Right atrium auricular region (tissue), 2 donors: ENCODE results near the gene PSMB7. TPM values are rescaled to one million over a fixed set of nuclear protein-coding genes. Genes with fewer than 3 reads are reported as not detected.

Source experiments
- DNase-seq: peaks from one replicate; pipeline ENCODE4 v3.0.0-alpha.2; 2019; ENCODE audit warnings: low spot score
- H3K27ac ChIP-seq, 2 donors: fragments of 200-600 bp; sonication (generic); 1 replicate in 1 of 2; 2 replicates in 1 of 2; pipeline ENCODE4 v1.5.1; 2016 to 2019
- H3K27me3 ChIP-seq, 2 donors: fragments of 200-600 bp; sonication (generic); one replicate each; pipeline versions ENCODE4 v1.5.1 to v1.6.0; 2017 to 2019
- H3K36me3 ChIP-seq: fragments of 200-600 bp; sonication (generic); one replicate; pipeline ENCODE4 v1.5.1; 2016
- H3K4me1 ChIP-seq, 2 donors: fragments of 200-600 bp; sonication (generic); one replicate each; pipeline versions ENCODE4 v1.5.1 to v1.6.0; 2017 to 2019
- H3K4me3 ChIP-seq, 2 donors: fragments of 200-600 bp; sonication (generic); 1 replicate in 1 of 2; 2 replicates in 1 of 2; pipeline ENCODE4 v1.5.1; 2017 to 2019; ENCODE audit warnings: mild to moderate bottlenecking in 1 of 2, moderate library complexity in 1 of 2
- H3K9me3 ChIP-seq, 2 donors: fragments of 200-600 bp; sonication (generic); one replicate each; pipeline ENCODE4 v1.5.1; 2019
- CTCF ChIP-seq, 2 donors: fragments of 200-600 bp; sonication (generic); IDR thresholded peaks; one replicate each; pipeline ENCODE4 v1.5.1; 2019; ENCODE audit warnings: antibody characterized with exemption in 2 of 2
- total RNA-seq, 2 donors: library from RNA; depleted of rRNA; stranded (reverse); fragments of >200 nt; gene quantifications; one replicate each; pipeline ENCODE4 v1.1.0, GENCODE V29; 2016

Gene PSMB7
- total RNA-seq, 2 donors from 2014 or later = 178 to 207 TPM

DNA sequence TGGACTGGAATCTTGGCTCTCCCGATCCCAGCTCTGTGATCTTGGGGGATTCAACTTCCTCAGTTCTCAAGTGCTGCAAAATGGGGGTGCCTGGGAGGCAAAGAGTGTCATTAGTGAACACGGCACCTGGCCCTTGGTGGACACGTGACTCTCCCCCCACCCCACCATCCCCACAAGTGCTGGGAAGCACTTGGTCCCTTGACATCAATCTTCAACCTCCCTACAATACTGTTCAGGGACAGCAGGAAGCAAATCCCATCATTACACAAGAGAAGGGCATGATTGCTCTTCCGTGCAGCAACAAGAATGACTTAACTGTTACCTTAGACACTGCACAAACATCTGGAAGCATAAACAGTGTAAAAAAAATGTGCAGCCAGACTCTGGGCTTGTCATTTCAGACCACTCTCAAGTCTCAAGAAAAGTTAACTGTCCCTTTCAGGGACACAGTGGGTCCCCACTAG is 61.4 kb downstream of the PSMB7 start:
- TF ChIP-seq CTCF (IDR thresholded peaks at IDR 0.05) = no peak
- H3K27me3 ChIP-seq = no peaks in the 10 kb centered on the region
- no peak for DNase-seq
- H3K4me3 ChIP-seq = no peak overlapping the region
- H3K27ac ChIP-seq = no peak overlapping the region
- H3K4me1 ChIP-seq = peaks cover 0 to 16% of the 10 kb centered on the region in 2 donors
- H3K36me3 ChIP-seq = peaks cover 56% of the 10 kb centered on the region
- no peaks in the 10 kb centered on the region for H3K9me3 ChIP-seq

GRCh38 chr9:124353166-124353768 is 62.0 kb downstream of the PSMB7 start:
- TF ChIP-seq CTCF (IDR thresholded peaks at IDR 0.05) = no peak
- no peak overlapping the region for H3K4me3 ChIP-seq
- no peaks in the 10 kb centered on the region for H3K27me3 ChIP-seq
- peaks cover 0 to 10% of the 10 kb centered on the region in 2 donors for H3K4me1 ChIP-seq
- H3K27ac ChIP-seq = no peak overlapping the region
- DNase-seq = no peak
- peaks cover 61% of the 10 kb centered on the region for H3K36me3 ChIP-seq
- no peaks in the 10 kb centered on the region for H3K9me3 ChIP-seq

- DNase-seq = no peak
- Histone ChIP-seq H3K36me3 (peaks cover 67% of the 10 kb centered on the region), H3K27me3 (no peaks in the 10 kb centered on the region), H3K27ac (no peak overlapping the region), H3K4me1 (peaks cover 0 to 5% of the 10 kb centered on the region in 2 donors), H3K4me3 (no peak overlapping the region), H3K9me3 (no peaks in the 10 kb centered on the region)
- TF ChIP-seq CTCF (IDR thresholded peaks at IDR 0.05) = no peak
These were observed 62.6 kb downstream of the PSMB7 start for GRCh38 chr9:124352616-124353015.

- peaks cover 69% of the 10 kb centered on the region for H3K36me3 ChIP-seq
- no peak overlapping the region for H3K27ac ChIP-seq
- no peaks in the 10 kb centered on the region for H3K27me3 ChIP-seq
- peaks cover 0 to 7% of the 10 kb centered on the region in 2 donors for H3K4me1 ChIP-seq
- no peak for TF ChIP-seq CTCF (IDR thresholded peaks at IDR 0.05)
- H3K9me3 ChIP-seq = no peaks in the 10 kb centered on the region
- DNase-seq = no peak
- no peak overlapping the region for H3K4me3 ChIP-seq
These were observed 63.4 kb downstream of the PSMB7 start for GRCh38 chr9:124351672-124352468.

DNA sequence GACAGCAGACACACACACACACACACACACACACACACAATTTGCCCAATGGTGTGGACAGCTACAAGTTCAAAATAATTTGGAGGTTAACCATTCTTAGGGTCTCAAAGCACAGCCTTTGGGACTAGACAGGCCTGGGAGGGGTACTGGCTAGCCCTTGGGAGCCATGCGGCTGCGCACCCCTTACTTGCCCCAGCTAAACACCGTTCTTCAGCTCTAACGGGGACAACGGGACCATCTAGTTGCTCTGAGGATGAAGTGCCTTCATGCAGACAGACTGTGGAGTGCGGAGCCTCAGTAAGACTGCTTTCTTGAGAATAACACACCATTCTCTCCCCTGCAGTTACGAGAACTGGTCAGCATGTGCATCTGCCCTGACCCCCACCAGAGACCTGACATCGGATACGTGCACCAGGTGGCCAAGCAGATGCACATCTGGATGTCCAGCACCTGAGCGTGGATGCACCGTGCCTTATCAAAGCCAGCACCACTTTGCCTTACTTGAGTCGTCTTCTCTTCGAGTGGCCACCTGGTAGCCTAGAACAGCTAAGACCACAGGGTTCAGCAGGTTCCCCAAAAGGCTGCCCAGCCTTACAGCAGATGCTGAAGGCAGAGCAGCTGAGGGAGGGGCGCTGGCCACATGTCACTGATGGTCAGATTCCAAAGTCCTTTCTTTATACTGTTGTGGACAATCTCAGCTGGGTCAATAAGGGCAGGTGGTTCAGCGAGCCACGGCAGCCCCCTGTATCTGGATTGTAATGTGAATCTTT is 64.6 kb downstream of the PSMB7 start:
- DNase-seq = no peak
- TF ChIP-seq CTCF (IDR thresholded peaks at IDR 0.05) = no peak
- no peaks in the 10 kb centered on the region for H3K27me3 ChIP-seq
- H3K9me3 ChIP-seq = no peaks in the 10 kb centered on the region
- no peak overlapping the region for H3K4me3 ChIP-seq
- H3K36me3 ChIP-seq = peaks cover 69% of the 10 kb centered on the region
- H3K4me1 ChIP-seq = peaks cover 0 to 7% of the 10 kb centered on the region in 2 donors
- H3K27ac ChIP-seq = no peak overlapping the region
